ENCODE measurements around the gene NCAPG2.
"Not testable (repeated sequence)": the region's sequence is repeated elsewhere in the genome, so short reads cannot be mapped to it uniquely, and the experiment has no call there.

Gene NCAPG2

DNA sequence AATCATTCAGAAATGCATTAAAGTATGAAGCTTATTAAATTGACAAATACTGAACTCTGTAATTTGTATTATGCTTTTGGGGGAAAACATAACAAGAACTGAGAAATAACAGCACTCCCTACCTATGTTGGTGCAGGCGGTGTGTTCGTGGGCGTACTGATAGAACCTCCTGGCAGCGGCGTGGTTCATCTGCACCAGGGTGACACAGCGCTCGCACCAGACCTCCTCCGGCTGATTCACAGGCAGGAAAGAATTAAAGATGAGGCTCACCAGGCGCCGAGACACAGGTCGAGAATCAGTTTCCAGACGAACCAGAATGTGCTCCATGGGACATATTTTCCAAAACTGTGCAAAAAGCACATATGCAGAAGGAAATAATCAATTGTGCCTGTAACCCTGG, 40.2 kb downstream of the NCAPG2 start:
- DNase-seq = no peak

DNA sequence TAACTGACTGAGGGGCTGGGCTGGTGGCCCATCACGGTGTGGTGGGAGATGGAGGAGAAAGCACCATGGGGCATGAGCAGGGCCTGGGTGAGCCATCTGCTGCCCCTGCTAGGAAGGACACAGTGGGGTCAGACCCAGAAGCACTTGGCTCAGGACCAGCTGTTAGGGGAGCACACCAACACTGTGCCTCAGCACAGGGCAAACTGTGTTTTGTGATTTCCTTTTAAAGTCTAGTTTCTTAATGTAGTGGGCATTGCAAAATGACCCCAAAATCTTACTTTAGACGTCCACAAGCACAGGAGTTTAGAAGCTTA, 41.2 kb downstream of the NCAPG2 start:
- no peak for DNase-seq

DNA sequence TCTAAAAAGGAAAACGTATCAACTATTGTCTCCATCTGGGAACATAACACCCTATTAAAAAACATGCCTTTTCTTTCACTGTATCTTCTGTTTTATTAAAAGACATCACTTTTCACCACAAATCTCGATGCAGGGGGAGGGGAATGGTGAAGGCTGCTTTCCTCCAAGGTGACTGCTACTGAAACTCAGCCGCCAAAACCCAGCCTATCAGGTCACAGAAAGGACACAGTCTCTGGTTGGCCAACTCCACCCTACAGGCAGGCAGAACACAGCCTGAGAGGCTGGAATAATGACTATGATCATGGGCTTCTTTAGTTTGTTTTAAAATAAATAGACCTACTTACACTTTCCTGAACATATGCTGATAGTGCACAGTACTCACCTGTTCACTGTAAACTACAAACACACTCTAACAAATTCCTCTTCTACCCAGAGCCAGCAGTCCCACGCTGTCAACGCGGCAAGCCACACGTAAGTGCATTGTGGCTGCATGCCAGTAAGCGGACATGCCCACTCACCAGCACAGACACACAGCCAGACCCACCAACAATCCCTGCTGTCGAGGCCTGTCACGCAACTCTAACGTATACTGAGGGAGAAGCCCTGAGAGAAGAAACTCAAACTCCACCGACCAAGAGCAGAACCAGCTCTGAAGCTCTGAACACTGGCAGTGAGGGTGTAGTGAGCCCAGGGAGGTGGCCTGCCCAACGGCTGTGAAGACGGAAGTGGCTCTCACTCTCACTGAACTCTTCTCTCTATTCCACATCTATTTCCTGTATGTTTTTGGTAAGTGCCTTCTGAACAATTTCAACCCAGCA, 41.8 kb downstream of the NCAPG2 start:
- DNase-seq = no peak

DNA sequence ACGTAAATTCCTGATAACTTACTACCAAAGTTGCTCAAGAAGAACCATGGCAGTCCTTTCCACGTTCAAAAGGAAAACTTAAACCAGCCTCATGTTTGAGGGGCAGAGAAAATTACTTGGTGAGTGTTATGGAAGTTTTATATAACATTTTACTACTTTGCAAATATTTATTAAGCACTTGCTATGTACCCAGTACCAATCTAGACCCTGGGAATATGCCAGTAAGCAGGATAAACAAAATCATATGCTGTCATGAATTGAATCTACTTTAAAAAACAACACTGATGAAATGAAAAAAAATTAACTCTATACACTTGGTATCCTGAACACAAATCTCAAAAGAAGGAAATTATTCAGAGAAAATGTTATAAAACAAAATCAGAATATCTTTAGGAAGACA, 46.1 kb downstream of the NCAPG2 start:
- no peak for DNase-seq

DNA sequence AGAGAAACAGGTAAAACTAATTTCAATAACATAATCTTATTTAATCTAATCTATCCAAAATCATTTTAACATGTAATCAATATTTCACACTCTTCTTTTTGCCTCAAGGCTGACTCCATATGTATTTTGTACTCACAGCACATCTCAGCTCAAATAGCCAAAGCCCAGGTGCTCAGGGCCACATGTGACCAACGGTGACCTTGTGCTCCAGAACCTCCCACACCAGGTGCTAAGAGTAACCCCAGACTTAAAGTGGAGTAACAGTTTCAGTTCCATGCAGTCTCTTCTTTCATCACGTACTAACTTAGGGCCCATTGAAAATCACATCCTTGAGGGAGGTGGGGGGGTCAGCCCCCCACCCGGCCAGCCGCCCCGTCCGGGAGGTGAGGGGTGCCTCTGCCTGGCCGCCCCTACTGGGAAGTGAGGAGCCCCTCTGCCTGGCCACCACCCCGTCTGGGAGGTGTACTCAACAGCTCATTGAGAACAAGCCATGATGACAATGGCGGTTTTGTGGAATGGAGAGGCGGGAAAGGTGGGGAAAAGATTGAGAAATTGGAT, 47.3 kb downstream of the NCAPG2 start:
- no peak for DNase-seq

DNA sequence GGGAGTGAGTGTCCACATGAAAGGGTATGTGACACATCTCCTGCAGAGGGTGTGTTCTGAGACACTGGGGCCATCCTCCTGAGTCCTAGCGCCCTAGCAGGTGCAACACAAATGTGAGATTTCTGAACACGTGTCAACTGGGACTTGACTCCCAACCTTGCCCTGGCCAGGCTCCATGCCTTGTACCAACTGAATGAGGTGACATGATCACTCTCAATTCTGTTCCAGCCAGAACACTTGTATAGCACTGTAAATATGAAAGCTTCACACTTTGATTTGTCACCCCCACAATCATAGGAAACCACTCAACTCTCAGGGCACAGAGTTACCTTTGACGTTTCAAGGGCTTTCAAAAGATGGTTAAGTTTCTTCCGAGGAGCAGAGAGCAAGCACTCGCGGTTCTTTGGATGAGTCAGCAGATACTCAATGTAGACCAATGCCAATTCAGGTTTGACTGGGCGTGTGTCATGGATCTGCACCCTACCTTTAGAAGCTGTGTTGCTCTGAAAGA, 48.6 kb downstream of the NCAPG2 start:
- no peak for DNase-seq

DNA sequence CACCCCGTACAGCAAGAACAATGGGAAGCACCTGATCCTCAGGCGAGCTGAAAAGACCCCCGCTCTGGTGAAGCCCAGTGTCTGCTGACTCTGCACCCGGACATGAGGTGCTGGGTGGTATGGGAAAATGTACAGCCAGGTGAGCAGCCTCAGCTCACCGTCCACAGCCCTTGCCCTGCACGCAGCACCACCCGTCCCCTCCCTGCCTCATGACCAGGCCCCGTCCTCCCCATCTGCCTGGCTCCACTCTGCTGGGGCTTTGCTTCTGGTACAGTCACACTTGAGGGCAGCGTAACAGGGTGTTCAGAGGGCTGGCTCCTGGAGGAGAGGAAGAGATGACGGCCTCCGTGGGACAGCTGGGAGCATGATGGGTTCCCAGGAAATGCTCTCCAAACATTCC, 49.1 kb downstream of the NCAPG2 start:
- no peak for DNase-seq

DNA sequence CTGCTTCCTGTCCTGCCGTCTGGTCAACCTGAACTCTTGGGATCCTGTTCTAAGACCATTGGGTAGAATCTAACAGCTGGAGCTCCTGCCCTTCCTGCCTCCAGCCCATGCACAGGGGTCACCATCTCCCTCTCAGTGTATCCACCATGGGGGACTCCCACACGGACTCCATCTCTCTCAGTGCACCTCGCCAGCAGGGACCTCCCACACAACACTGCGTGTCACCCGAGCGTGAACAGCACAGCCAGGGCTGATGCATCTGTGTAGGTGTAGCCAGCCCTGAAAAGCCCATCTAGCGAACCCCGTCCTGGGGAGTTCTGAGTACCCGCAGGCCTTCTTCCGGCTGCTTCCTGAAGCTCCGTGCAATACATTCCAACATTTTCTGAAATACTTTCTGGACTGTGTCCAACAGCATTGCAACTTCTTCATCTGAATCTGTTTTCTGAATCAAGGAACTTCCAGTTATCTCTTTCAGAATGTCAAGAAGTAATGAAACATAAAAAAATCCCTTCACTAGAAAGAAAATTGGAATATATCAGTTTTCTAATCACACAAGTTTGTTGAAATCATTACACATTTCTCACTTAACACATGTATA, 52.5 kb downstream of the NCAPG2 start:
- DNase-seq = no peak

DNA sequence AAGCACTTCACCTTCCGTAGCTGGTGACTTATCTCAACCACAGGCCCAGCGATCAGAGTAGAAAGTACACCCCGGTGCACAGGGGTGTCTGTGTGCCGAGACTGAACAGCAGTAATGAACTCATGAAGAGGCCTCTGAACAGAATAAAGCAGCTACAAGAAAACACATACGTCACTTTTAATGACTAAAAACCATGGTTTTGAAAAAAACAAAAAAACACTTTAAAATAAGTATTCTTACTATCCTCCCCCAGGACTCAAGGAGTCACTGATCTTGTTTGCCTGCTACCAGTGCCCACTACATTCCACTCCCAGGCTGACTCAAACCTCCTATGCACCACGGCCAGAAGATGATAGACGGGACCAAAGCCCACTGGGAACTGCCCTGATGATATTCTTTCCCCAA, 53.8 kb downstream of the NCAPG2 start:
- no peak for DNase-seq

DNA sequence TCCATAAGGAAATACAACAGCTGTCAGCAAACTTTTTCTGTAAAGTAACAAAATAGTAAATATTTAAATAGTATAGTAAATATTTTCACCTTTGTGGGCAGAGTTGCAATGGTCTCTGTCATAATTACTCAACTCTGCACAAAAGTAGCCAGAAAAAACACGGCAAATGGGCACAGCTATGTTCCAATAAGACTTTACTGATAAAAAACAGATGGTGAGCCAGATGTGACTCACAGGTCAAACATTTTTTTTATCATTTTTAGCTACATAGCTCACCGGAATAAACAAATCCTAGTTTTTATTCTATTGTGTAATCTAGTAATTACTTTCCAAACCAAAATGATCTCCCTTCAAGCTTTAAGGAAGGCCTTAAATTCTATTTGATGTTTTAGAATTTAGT, 55.3 kb downstream of the NCAPG2 start:
- DNase-seq = no peak

DNA sequence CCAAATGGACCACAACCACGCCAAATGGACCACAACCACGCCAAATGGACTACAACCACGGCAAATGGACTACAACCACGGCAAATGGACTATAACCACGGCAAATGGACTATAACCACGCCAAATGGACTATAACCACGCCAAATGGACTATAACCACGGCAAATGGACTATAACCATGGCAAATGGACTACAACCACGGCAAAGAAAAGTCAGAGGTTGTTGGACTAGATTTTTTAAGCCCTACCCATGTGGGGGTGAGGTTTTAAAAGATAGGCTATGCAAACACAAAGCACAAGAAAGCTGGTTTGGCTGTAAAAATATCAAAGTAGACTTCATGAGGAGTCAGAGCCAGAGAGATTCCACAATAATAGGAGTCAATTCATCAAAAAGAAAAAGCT, 55.8 kb downstream of the NCAPG2 start:
- no peak for DNase-seq

DNA sequence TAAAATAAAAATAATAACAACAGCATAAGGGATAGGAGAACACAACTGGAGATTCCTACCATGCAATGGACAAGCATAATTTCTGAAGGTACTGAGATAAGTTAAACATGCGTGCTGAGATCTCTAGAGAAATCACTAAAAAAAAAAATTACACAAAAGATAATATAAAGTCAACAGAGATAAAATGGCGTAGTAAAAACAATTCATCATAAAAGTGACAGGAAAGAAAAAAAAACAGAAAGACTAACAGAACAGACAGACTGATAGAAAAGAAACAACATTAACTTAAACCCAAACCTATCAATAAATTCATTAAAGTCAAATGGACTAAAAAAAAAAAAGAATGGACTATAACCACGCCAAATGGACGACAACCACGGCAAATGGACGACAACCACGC, 56.4 kb downstream of the NCAPG2 start:
- no peak for DNase-seq

DNA sequence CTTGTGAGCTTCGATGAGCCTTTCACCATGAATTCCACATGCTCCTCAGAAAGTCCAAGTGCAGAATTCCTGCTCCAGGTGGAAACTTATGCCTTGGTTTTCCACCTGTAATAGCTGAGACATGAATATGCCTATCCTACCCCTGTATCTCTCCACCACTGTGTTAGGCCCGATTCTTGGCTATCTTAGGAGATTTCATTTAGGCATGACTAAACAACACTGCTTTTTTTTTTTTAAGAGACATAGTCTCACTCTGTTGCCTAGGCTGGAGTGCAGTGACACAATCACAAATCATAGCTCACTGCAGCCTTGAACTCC, 57.2 kb downstream of the NCAPG2 start:
- DNase-seq = no peak

DNA sequence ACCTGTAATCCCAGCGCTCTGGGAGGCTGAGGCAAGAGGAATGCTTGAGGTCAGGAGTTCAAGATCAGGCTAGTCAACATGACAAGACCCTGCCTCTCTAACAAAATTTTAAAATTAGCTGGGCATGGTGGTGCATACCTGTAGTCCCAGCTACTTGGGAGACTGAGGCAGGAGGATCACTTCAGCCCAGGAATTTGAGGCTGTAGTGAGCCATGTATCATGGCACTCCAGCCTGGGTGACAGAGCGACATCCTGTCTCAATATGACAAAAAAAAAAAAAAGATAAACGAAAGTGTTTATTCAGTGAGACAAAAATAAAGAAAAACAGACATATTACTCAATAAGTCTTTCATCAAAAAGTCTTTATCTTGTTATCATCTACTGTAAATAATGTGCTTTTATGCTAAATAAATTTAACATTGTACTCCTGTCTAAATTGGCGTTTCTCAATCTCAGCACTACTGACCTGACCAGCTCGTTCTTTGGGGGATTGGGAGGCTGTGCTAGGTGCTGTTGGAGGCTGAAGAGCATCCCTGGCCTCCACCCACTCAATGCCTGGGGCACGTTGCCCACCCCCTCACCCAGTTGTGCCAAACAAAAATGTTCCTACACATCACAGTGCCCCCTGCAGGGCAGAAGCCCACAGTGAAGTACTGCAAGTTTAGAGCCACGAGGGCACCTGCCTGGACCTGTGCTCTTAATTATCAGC, 57.7 kb downstream of the NCAPG2 start:
- DNase-seq = no peak

DNA sequence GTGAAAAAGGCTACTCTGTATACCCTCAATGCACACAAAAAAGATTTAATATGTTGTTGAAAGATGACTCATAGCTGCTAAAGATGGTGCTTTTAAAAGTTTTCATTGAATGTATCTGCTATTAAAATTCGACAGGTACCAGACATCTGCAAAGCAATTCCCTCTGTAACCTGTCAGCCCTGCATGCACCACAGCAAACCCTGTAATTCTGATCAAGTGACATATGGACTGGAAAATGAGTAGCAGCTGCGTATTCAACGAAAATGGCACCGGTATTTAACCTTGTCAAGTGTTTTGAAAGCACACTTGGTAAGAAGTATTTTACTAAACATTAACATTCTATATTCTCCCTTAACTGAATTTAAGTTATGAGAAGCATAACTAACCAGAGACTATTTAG, 58.8 kb downstream of the NCAPG2 start:
- no peak for DNase-seq

DNA sequence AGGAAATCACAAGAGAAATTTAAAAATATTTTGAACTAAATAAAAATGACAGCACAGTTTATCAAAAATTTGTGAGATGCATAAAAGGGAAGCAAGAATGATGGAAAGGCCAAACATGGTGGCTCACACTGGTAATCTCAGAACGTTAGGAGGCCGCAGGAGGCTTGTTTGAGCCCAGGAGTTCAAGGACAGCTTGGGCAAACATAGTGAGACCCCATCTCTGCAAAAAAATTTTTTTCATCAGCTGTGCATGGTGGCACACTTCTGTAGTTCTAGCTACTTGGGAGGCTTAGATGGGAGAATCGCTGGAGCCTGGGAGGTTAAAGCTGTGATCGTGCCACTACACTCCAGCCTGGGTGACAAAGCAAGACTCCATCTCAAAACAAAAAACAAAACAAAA, 62.5 kb downstream of the NCAPG2 start:
- DNase-seq = no peak

DNA sequence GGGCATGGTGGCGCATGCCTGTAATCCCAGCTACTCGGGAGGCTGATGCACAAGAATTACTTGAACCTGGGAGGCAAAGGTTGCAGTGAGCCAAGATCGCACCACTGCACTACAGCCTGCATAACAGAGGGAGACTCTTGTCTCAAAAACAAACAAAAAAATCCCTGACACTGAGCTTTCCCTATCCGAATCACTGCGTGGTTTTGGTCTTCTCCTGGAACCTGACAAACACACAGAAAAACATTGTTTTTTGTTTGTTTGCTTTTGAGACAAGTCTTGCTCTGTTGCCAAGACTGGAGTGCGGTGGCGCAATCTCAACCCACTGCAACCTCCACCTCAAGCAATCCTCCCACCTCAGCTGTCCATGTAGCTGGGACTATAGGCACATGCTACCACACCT, 66.6 kb downstream of the NCAPG2 start:
- no peak for DNase-seq

DNA sequence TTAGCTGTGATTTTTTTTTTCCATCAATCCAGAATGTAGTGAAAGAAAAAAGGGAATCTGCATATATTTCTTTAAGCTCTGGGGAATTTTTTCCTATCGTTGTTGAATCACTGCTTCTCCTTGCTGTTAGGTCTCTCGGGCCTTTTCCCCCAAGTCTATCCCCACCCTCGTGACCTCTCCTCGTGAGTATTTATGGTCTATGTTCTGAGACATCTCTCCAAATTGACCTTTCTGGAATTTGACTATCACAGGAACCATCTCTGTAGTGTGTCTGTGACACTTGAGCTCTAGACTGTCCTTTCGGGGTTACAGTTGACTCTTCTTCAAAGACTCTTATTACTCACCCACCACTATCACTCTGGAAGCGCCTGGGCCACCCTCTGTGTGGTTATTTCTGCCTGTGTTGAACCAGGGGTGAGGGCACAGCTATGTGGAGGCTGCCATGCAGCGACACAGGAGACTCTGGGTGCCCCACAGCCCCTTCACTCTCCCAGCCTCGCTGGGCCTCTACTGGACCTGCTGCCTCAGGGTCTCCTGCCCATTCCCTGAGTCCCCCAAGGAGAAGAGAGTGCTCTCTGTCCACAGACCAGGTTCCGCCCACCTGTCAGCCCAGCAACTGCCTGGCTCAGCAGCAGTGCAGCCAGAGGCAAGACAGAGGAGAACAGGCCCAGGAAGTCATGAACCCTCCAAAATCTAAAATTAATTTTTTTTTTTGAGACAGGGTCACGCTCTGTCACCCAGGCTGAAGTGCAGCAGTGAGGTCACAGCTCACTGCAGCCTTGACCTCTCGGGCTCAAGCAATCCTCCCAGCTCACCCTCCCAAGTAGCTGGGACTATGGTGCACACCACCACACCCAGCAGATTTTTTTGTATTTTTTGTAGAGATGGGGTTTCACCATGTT, 71.3 kb downstream of the NCAPG2 start:
- no peak for DNase-seq

DNA sequence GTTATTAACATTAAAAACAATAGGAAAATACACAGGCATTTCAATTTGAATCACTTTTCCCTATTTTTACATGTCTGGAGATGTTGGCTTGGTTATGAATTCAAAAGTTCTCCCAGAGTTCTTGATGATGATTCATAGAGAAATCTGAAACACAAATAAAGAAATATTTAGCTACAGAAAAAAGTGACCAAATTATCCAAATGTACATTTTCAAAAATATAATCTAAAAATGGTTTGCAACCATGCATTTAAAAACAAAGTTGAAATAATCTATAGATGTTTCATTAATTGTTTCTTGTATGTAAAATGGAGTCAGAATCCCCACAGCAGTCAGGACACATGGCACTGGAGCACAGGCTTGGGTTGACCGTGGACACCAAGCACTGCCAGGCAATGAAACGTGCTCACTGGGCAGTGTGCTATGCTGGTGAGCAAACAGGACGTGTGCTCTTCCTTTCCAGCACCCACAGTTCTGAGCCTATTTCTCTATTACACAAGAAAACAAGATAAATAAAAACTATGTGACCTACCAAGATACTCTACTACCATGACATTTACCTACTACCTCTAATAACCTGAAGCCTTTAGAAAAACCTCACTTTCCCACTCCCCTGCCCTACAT, 72.9 kb downstream of the NCAPG2 start:
- no peak for DNase-seq

DNA sequence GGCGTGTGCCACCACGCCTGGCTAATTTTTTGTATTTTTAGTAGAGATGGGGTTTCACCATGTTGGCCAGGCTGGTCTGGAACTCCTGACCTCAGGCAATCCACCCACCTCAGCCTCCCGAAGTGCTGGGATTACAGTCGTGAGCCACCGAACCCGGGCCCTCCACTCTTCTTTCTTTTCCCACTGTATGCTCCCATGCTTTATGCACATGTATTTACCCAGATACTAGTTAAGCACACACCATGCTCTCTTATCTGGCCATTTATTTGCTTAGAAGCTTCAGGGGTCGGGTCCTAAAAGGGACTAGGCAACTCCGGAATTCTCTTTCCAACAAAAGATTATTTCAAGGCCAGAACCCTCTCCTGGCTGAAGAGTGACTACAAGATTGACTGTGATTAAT, 78.3 kb downstream of the NCAPG2 start:
- DNase-seq = not testable (repeated sequence)

DNA sequence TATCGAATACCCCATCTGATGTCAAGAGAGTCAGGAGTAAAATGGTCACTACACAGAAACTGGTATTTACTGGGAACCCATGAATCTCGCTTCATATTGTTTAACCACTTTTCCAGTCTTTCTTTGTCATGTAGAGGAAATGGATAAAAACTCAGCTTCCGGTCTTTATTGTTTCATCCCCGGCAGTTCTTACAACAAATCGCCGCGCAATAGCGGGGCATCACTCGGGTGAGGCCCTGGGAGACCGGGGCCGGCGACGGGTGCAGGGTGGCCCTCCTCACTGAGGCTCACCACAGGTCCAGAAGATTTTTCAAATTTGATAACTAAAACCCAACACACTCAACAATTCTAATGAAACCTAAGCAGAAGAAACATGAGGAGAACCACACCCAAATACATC, 81.4 kb downstream of the NCAPG2 start:
- no peak for DNase-seq

DNA sequence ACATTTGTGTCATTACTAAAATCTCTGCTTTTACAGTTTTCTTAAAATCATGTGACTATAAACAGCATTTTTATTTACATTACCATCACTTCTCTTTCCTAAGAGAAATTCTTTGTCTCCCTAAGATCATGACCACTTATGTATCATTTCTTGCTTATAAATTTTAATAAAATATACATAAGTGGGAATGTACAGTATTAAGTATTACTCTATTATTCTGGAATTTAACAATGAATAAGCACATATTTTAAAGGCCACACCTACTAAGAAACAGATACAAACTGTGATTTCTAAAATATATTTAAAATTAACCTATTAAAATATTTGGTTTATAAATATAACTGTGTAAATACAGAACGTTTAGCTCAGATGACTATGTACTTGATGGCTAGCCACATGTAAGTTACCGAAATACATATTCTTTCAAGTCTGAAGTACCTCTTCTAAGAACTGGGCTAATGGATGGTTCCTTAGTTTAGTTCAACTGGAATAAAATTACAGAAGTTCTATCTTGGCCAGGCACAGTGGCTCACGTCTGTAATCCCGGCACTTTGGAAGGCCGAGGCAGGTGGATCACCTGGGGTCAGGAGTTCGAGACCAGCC, 83.7 kb downstream of the NCAPG2 start:
- DNase-seq = no peak

All from 8988T (cell line).